BLaER1 (cell line): ENCODE data around the gene CAPN10.

Source experiments
- H3K27ac ChIP-seq: shearing (Covaris generic); formaldehyde crosslinking; 2 replicates; pipeline ENCODE4 v1.8.1; 2022
- H3K27me3 ChIP-seq: shearing (Covaris generic); formaldehyde crosslinking; 2 replicates; pipeline ENCODE4 v1.8.1; 2022
- H3K36me3 ChIP-seq: shearing (Covaris generic); formaldehyde crosslinking; 2 replicates; pipeline ENCODE4 v1.8.1; 2022
- H3K4me1 ChIP-seq: shearing (Covaris generic); formaldehyde crosslinking; 2 replicates; pipeline ENCODE4 v1.8.1; 2022
- H3K4me2 ChIP-seq: shearing (Covaris generic); formaldehyde crosslinking; 2 replicates; pipeline ENCODE4 v1.8.1; 2022
- H3K4me3 ChIP-seq: shearing (Covaris generic); formaldehyde crosslinking; 2 replicates; pipeline ENCODE4 v1.8.1; 2022
- H3K9ac ChIP-seq: shearing (Covaris generic); formaldehyde crosslinking; 2 replicates; pipeline ENCODE4 v1.8.1; 2022
- H3K9me3 ChIP-seq: shearing (Covaris generic); formaldehyde crosslinking; 2 replicates; pipeline ENCODE4 v1.8.1; 2022
- H4K20me1 ChIP-seq: shearing (Covaris generic); formaldehyde crosslinking; 2 replicates; pipeline ENCODE4 v1.8.1; 2022
- Cebpa-rat ChIP-seq: shearing (Covaris generic); IDR thresholded peaks from 2 replicates; pipeline ENCODE4 v1.8.1; 2022

Gene CAPN10

GRCh38 chr2:240567872-240568677 lies 18.5 kb upstream of the CAPN10 start, which contains the start of gene RNPEPL1:
Gene RNPEPL1, plus strand, starts transcription at chr2:240568484. Its CDS starts 103 bp downstream, at chr2:240568587.
- H3K4me1 ChIP-seq, result peaks cover 74% of the 10 kb centered on the region
- H3K4me3 ChIP-seq, result peak within 1 kb of the TSS; percentile 86
- H3K27ac ChIP-seq, result peak within 1 kb of the TSS; percentile 96
- no peaks in the 10 kb centered on the region for H3K27me3 ChIP-seq
- peaks cover 42% of the 10 kb centered on the region for H4K20me1 ChIP-seq
- no peak for TF ChIP-seq Cebpa-rat
- H3K4me2 ChIP-seq, result peak within 1 kb of the TSS; percentile 99
- H3K9me3 ChIP-seq, result no peaks in the 10 kb centered on the region
- peak within 1 kb of the TSS; percentile 89 for H3K9ac ChIP-seq
- peaks cover 29% of the 10 kb centered on the region for H3K36me3 ChIP-seq

GRCh38 chr2:240568678-240569522 lies 17.6 kb upstream of the CAPN10 start:
- Histone ChIP-seq H3K27me3 (no peaks in the 10 kb centered on the region), H3K4me3 (peak overlapping the region; percentile 86), H3K4me1 (peaks cover 66% of the 10 kb centered on the region), H3K36me3 (peaks cover 31% of the 10 kb centered on the region), H3K27ac (peak overlapping the region; percentile 96), H3K9me3 (no peaks in the 10 kb centered on the region), H3K4me2 (peak overlapping the region; percentile 99), H3K9ac (peak overlapping the region; percentile 89), H4K20me1 (peaks cover 50% of the 10 kb centered on the region)
- TF ChIP-seq Cebpa-rat, result no peak

GRCh38 chr2:240569523-240569997 lies 17.0 kb upstream of the CAPN10 start:
- H3K27ac ChIP-seq, result peak overlapping the region; percentile 96
- peak overlapping the region; percentile 89 for H3K9ac ChIP-seq
- no peaks in the 10 kb centered on the region for H3K9me3 ChIP-seq
- H3K4me3 ChIP-seq, result peak overlapping the region; percentile 86
- H3K27me3 ChIP-seq, result no peaks in the 10 kb centered on the region
- peaks cover 38% of the 10 kb centered on the region for H3K36me3 ChIP-seq
- peaks cover 59% of the 10 kb centered on the region for H3K4me1 ChIP-seq
- peaks cover 56% of the 10 kb centered on the region for H4K20me1 ChIP-seq
- peak overlapping the region; percentile 99 for H3K4me2 ChIP-seq
- no peak for TF ChIP-seq Cebpa-rat

- Histone ChIP-seq H3K9me3 (no peaks in the 10 kb centered on the region), H4K20me1 (peaks cover 62% of the 10 kb centered on the region), H3K27ac (peak overlapping the region; percentile 96), H3K4me2 (peak overlapping the region; percentile 99), H3K4me3 (peak overlapping the region; percentile 86), H3K27me3 (no peaks in the 10 kb centered on the region), H3K9ac (peak overlapping the region; percentile 89), H3K36me3 (peaks cover 43% of the 10 kb centered on the region), H3K4me1 (peaks cover 54% of the 10 kb centered on the region)
- TF ChIP-seq Cebpa-rat, result no peak
These were observed 16.5 kb upstream of the CAPN10 start for GRCh38 chr2:240569998-240570530.

GRCh38 chr2:240570531-240571313 lies 15.8 kb upstream of the CAPN10 start:
- no peaks in the 10 kb centered on the region for H3K27me3 ChIP-seq
- H3K27ac ChIP-seq, result peak overlapping the region; percentile 27
- no peak for TF ChIP-seq Cebpa-rat
- H3K36me3 ChIP-seq, result peaks cover 49% of the 10 kb centered on the region
- peak overlapping the region; percentile 86; the same call in 1 of the 2 replicates for H3K4me3 ChIP-seq
- no peaks in the 10 kb centered on the region for H3K9me3 ChIP-seq
- peaks cover 48% of the 10 kb centered on the region for H3K4me1 ChIP-seq
- peak overlapping the region; percentile 89 for H3K9ac ChIP-seq
- H3K4me2 ChIP-seq, result peak overlapping the region; percentile 99
- H4K20me1 ChIP-seq, result peaks cover 68% of the 10 kb centered on the region

- no peaks in the 10 kb centered on the region for H3K9me3 ChIP-seq
- H3K27ac ChIP-seq, result peak overlapping the region; percentile 27
- peaks cover 75% of the 10 kb centered on the region for H4K20me1 ChIP-seq
- no peak for TF ChIP-seq Cebpa-rat
- no peak overlapping the region for H3K4me3 ChIP-seq
- peak overlapping the region; percentile 99 for H3K4me2 ChIP-seq
- H3K36me3 ChIP-seq, result peaks cover 56% of the 10 kb centered on the region
- peaks cover 42% of the 10 kb centered on the region for H3K4me1 ChIP-seq
- 0 out of 2 replicates have a peak overlapping the region, but pooled peaks have one; percentile 89 for H3K9ac ChIP-seq
- H3K27me3 ChIP-seq, result no peaks in the 10 kb centered on the region
These were observed 15.1 kb upstream of the CAPN10 start for GRCh38 chr2:240571314-240571973.

- Histone ChIP-seq H3K27me3 (no peaks in the 10 kb centered on the region), H3K9ac (no peak overlapping the region), H4K20me1 (peaks cover 85% of the 10 kb centered on the region), H3K9me3 (no peaks in the 10 kb centered on the region), H3K4me1 (peaks cover 33% of the 10 kb centered on the region), H3K27ac (no peak overlapping the region), H3K36me3 (peaks cover 66% of the 10 kb centered on the region), H3K4me2 (no peak overlapping the region), H3K4me3 (no peak overlapping the region)
- no peak for TF ChIP-seq Cebpa-rat
These were observed 14.1 kb upstream of the CAPN10 start for GRCh38 chr2:240572141-240573031.

- H3K36me3 ChIP-seq, result peaks cover 73% of the 10 kb centered on the region
These were observed 13.4 kb upstream of the CAPN10 start for GRCh38 chr2:240573071-240573515.

More at GRCh38 chr2:240573071-240573515, 13.4 kb upstream of the CAPN10 start:
- H3K9me3 ChIP-seq, result no peaks in the 10 kb centered on the region
- H3K27ac ChIP-seq, result 0 out of 2 replicates have a peak overlapping the region, but pooled peaks have one; percentile 26
- TF ChIP-seq Cebpa-rat, result no peak
- no peaks in the 10 kb centered on the region for H3K27me3 ChIP-seq
- peaks cover 92% of the 10 kb centered on the region for H4K20me1 ChIP-seq
- H3K4me3 ChIP-seq, result no peak overlapping the region
- H3K9ac ChIP-seq, result no peak overlapping the region
- H3K4me1 ChIP-seq, result peaks cover 27% of the 10 kb centered on the region
- no peak overlapping the region for H3K4me2 ChIP-seq
